H1 (cell line): Measurements from ENCODE around the gene WAC. TPM values are rescaled to one million over a fixed set of nuclear protein-coding genes. Genes with fewer than 3 reads are reported as not detected.

Experiments
- ASH2L ChIP-seq: fragments of 200-600, 300-600 bp; sonication (generic); IDR thresholded peaks from one replicate; pipeline ENCODE4 v1.7.1; 2017; ENCODE audit warnings: low read length
- ATF2 ChIP-seq: IDR thresholded peaks from 2 replicates; pipeline ENCODE4 v1.6.1; 2012; ENCODE audit warnings: low read length, inconsistent platforms
- EP300 ChIP-seq, 2 experiments: IDR thresholded peaks; 1 replicate in 1 of 2; 2 replicates in 1 of 2; pipeline ENCODE4 v1.6.1; 2011 to 2012; ENCODE audit warnings: low read depth in 2 of 2, low read length in 2 of 2, mild to moderate bottlenecking in 2 of 2, borderline replicate concordance in 1 of 2, inconsistent platforms in 1 of 2, moderate library complexity in 1 of 2
- EZH2 ChIP-seq: fragments of 200-600 bp; sonication (generic); IDR thresholded peaks from 2 replicates; pipeline ENCODE4 v1.7.1; 2012; ENCODE audit warnings: low read depth, mild to moderate bottlenecking, moderate library complexity, low read length, inconsistent platforms; ENCODE audit not compliant: severe bottlenecking
- HDAC2 ChIP-seq, 2 experiments: fragments of 300-600 bp in 1 of 2; sonication (generic) in 1 of 2; IDR thresholded peaks; 2 replicates each; pipeline ENCODE4 v1.6.1; 2011 to 2012; ENCODE audit warnings: low read depth in 2 of 2, low read length in 2 of 2, mild to moderate bottlenecking in 2 of 2, moderate library complexity in 2 of 2, borderline replicate concordance in 1 of 2, inconsistent platforms in 1 of 2
- KDM4A ChIP-seq: IDR thresholded peaks from one replicate; pipeline ENCODE4 v1.7.1; 2012; ENCODE audit warnings: low read depth, mild to moderate bottlenecking, moderate library complexity, low read length, inconsistent platforms; ENCODE audit not compliant: severe bottlenecking
- POLR2A ChIP-seq, 2 experiments: IDR thresholded peaks; 1 replicate in 1 of 2; 2 replicates in 1 of 2; pipeline ENCODE4 v1.6.1; 2011; ENCODE audit warnings: low read depth in 2 of 2, low read length in 2 of 2, mild to moderate bottlenecking in 2 of 2; ENCODE audit errors: control extremely low read depth in 1 of 2
- POLR2AphosphoS5 ChIP-seq: IDR thresholded peaks from 2 replicates; pipeline ENCODE4 v1.6.1; 2011; ENCODE audit warnings: low read depth, low read length
- RNF2 ChIP-seq: fragments of 200-900, 300-1000 bp; sonication (generic); IDR thresholded peaks from 2 replicates; pipeline ENCODE4 v1.7.1; 2016; ENCODE audit warnings: borderline replicate concordance, low read depth, mild to moderate bottlenecking, antibody characterized with exemption, low read length; ENCODE audit not compliant: poor library complexity, severe bottlenecking; ENCODE audit errors: missing control alignments
- RXRA ChIP-seq: IDR thresholded peaks from 2 replicates; pipeline ENCODE4 v1.6.1; 2011; ENCODE audit warnings: low read depth, mild to moderate bottlenecking, low read length, moderate library complexity; ENCODE audit not compliant: insufficient read depth
- SUZ12 ChIP-seq: fragments of 200-600 bp; sonication (generic); IDR thresholded peaks from 2 replicates; pipeline ENCODE4 v1.6.1; 2012; ENCODE audit warnings: mild to moderate bottlenecking, inconsistent platforms, low read length, moderate library complexity, mixed read lengths
- TBP ChIP-seq: IDR thresholded peaks from 2 replicates; pipeline ENCODE4 v1.6.1; 2011; ENCODE audit warnings: low read depth, low read length, improper control_type of control experiment
- polyA plus RNA-seq, 7 experiments: library from polyadenylated mRNA; depleted of rRNA in 3 of 7; stranded (reverse) in 5 of 7; unstranded in 2 of 7; fragments of >200 nt in 5 of 7; fragments of 200-250 nt in 2 of 7; gene quantifications; 1 replicate in 5 of 7; 2 replicates in 1 of 7; 4 replicates in 1 of 7; pipeline versions ENCODE4 v1.2.1 to v1.2.3, GENCODE V29; 2011 to 2013; ENCODE audit warnings: missing spikeins in 2 of 7, mixed read lengths in 2 of 7
- total RNA-seq: library from RNA; stranded (reverse); fragmentation: NEBNext Ultra II Directional; extraction: Animal tissue kit (Norgen Biotek cat#: 25700); gene quantifications from 2 replicates; pipeline ENCODE4 v1.2.1, GENCODE V29; 2021
- TF ChIP-seq, protein P1 (sequence below): IDR thresholded peaks from 2 replicates; pipeline ENCODE4 v1.6.1; 2012; ENCODE audit warnings: inconsistent platforms
- TF ChIP-seq, protein P2 (sequence below), 3 experiments: IDR thresholded peaks; 1 replicate in 2 of 3; 2 replicates in 1 of 3; pipeline versions ENCODE4 v1.5.1 to v1.6.1; 2011; ENCODE audit warnings: low read length in 3 of 3, mild to moderate bottlenecking in 3 of 3, inconsistent platforms in 2 of 3, low read depth in 1 of 3, moderate library complexity in 1 of 3; ENCODE audit not compliant: insufficient read depth in 1 of 3; ENCODE audit errors: control extremely low read depth in 1 of 3

The WAC gene
- total and polyA plus RNA-seq, 2 of the 8 experiments (the other 6 are each of a cell fraction or from before 2014, with no cell fraction given): 72.9 to 128 TPM

- no peak for TF ChIP-seq ATF2
- peak; percentile 72 for TF ChIP-seq KDM4A
- no peak for TF ChIP-seq EZH2
- TF ChIP-seq POLR2AphosphoS5: 0 out of 2 replicates have a peak, but pooled peaks have one; percentile 46
- 0 out of 4 replicates have a peak, but pooled peaks of 1 of the 2 experiments have one; percentile 46 for TF ChIP-seq HDAC2 (IDR thresholded peaks at IDR 0.05; ENCODE audit: borderline replicate concordance in 1 of 2, low read depth in 2 of 2, low read length in 2 of 2)
- no peak for TF ChIP-seq TBP
- no peak for TF ChIP-seq EP300 (IDR thresholded peaks at IDR 0.05; ENCODE audit: borderline replicate concordance in 1 of 2, low read depth in 2 of 2, low read length in 2 of 2)
- TF ChIP-seq RXRA: no peak
- TF ChIP-seq, protein P1, sequence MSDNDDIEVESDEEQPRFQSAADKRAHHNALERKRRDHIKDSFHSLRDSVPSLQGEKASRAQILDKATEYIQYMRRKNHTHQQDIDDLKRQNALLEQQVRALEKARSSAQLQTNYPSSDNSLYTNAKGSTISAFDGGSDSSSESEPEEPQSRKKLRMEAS: no peak
- TF ChIP-seq SUZ12: peak; percentile 42
- peak; percentile 68 for TF ChIP-seq ASH2L
- peak in 1 of 2 experiments; percentile 63; a peak in 2 of 3 replicates for TF ChIP-seq POLR2A (IDR thresholded peaks at IDR 0.05; ENCODE audit: control extremely low read depth in 1 of 2, low read depth in 2 of 2, low read length in 2 of 2)
- TF ChIP-seq RNF2: no peak
- TF ChIP-seq, protein P2, sequence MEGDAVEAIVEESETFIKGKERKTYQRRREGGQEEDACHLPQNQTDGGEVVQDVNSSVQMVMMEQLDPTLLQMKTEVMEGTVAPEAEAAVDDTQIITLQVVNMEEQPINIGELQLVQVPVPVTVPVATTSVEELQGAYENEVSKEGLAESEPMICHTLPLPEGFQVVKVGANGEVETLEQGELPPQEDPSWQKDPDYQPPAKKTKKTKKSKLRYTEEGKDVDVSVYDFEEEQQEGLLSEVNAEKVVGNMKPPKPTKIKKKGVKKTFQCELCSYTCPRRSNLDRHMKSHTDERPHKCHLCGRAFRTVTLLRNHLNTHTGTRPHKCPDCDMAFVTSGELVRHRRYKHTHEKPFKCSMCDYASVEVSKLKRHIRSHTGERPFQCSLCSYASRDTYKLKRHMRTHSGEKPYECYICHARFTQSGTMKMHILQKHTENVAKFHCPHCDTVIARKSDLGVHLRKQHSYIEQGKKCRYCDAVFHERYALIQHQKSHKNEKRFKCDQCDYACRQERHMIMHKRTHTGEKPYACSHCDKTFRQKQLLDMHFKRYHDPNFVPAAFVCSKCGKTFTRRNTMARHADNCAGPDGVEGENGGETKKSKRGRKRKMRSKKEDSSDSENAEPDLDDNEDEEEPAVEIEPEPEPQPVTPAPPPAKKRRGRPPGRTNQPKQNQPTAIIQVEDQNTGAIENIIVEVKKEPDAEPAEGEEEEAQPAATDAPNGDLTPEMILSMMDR (IDR thresholded peaks at IDR 0.05; ENCODE audit: control extremely low read depth in 1 of 3, insufficient read depth in 1 of 3, low read depth in 1 of 3, low read length in 3 of 3): 0 out of 4 replicates have a peak, but pooled peaks of 1 of the 3 experiments have one; percentile 4
Measured at GRCh38 chr10:28668363-28669226, 135.7 kb downstream of the WAC start (continued).
